ENCODE data around the gene SUMF2. TPM values are rescaled to one million over a fixed set of nuclear protein-coding genes. Genes with fewer than 3 reads are reported as not detected.

Gene SUMF2
- total and polyA plus RNA-seq, 2 of the 13 experiments (the other 11 are each of a cell fraction or from before 2014, with no cell fraction given), result 48.9 to 54.4 TPM

DNA sequence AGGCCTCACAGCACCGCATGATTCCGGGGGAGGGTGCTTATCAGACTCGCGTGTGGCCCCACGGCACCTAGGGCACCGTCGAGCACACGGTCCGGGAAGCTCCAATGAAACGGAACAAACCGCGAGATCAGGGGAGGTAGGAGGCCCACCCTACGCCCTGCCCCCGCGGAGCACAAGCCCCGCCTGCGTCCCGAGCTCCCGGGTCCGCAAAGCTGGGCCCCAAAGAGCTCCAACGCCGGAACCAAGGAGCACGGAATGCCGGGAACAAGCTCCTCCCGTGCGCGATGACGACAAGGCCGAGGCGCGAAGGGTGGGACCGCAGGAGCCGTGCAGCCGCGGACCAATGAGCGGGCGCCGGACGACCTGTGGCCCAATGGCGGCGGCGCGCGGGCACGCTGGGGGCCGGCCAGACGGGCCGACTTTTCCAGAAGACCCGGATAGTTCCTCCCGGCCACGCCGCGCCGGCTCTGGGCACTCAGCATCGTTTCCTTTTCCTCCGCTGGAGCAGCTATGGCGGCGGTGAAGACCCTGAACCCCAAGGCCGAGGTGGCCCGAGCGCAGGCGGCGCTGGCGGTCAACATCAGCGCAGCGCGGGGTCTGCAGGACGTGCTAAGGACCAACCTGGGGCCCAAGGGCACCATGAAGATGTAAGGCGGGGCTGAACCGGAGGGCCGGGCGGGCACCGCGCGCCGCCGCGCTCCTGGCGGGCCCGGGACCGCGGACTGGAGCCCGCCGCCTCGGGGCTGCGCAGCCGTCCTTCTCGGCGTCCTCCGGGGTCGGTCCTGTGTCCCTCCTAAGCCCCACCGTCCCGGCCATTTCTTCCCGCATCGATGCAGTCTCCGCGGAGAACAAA is 12.5 kb upstream of the SUMF2 start, which contains the start of the genes CCT6A and PSPH (continued):
- TF ChIP-seq, protein P1, sequence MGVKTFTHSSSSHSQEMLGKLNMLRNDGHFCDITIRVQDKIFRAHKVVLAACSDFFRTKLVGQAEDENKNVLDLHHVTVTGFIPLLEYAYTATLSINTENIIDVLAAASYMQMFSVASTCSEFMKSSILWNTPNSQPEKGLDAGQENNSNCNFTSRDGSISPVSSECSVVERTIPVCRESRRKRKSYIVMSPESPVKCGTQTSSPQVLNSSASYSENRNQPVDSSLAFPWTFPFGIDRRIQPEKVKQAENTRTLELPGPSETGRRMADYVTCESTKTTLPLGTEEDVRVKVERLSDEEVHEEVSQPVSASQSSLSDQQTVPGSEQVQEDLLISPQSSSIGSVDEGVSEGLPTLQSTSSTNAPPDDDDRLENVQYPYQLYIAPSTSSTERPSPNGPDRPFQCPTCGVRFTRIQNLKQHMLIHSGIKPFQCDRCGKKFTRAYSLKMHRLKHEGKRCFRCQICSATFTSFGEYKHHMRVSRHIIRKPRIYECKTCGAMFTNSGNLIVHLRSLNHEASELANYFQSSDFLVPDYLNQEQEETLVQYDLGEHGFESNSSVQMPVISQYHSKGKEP (CRISPR knock-in tag; IDR thresholded peaks at IDR 0.05), result 0 out of 2 replicates have a peak, but pooled peaks have one; percentile 40
- TF ChIP-seq ZNF614 (CRISPR knock-in tag; IDR thresholded peaks at IDR 0.05; ENCODE audit: borderline replicate concordance), result peak; percentile 82; the same call in 1 of the 2 replicates
- TF ChIP-seq ZNF263 (CRISPR knock-in tag; IDR thresholded peaks at IDR 0.05), result 0 out of 2 replicates have a peak, but pooled peaks have one; percentile 46
- TF ChIP-seq ZNF589 (CRISPR knock-in tag; conservative IDR thresholded peaks at IDR 0.05), result peak; percentile 81; the same call in 1 of the 2 replicates
- TF ChIP-seq RORA (CRISPR knock-in tag; IDR thresholded peaks at IDR 0.05), result no peak
- peak; percentile 16; the same call in 1 of the 2 replicates for TF ChIP-seq ZFP1 (CRISPR knock-in tag; IDR thresholded peaks at IDR 0.05)
- TF ChIP-seq SALL1 (CRISPR knock-in tag; IDR thresholded peaks at IDR 0.05), result peak; percentile 92
- TF ChIP-seq, protein P2, sequence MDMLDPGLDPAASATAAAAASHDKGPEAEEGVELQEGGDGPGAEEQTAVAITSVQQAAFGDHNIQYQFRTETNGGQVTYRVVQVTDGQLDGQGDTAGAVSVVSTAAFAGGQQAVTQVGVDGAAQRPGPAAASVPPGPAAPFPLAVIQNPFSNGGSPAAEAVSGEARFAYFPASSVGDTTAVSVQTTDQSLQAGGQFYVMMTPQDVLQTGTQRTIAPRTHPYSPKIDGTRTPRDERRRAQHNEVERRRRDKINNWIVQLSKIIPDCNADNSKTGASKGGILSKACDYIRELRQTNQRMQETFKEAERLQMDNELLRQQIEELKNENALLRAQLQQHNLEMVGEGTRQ (IDR thresholded peaks at IDR 0.05; ENCODE audit: low read depth, low read length), result no peak
- TF ChIP-seq, protein P2 (CRISPR knock-in tag; IDR thresholded peaks at IDR 0.05; ENCODE audit: borderline replicate concordance), result no peak; the same call in 1 of the 2 replicates
- TF ChIP-seq, protein P3, sequence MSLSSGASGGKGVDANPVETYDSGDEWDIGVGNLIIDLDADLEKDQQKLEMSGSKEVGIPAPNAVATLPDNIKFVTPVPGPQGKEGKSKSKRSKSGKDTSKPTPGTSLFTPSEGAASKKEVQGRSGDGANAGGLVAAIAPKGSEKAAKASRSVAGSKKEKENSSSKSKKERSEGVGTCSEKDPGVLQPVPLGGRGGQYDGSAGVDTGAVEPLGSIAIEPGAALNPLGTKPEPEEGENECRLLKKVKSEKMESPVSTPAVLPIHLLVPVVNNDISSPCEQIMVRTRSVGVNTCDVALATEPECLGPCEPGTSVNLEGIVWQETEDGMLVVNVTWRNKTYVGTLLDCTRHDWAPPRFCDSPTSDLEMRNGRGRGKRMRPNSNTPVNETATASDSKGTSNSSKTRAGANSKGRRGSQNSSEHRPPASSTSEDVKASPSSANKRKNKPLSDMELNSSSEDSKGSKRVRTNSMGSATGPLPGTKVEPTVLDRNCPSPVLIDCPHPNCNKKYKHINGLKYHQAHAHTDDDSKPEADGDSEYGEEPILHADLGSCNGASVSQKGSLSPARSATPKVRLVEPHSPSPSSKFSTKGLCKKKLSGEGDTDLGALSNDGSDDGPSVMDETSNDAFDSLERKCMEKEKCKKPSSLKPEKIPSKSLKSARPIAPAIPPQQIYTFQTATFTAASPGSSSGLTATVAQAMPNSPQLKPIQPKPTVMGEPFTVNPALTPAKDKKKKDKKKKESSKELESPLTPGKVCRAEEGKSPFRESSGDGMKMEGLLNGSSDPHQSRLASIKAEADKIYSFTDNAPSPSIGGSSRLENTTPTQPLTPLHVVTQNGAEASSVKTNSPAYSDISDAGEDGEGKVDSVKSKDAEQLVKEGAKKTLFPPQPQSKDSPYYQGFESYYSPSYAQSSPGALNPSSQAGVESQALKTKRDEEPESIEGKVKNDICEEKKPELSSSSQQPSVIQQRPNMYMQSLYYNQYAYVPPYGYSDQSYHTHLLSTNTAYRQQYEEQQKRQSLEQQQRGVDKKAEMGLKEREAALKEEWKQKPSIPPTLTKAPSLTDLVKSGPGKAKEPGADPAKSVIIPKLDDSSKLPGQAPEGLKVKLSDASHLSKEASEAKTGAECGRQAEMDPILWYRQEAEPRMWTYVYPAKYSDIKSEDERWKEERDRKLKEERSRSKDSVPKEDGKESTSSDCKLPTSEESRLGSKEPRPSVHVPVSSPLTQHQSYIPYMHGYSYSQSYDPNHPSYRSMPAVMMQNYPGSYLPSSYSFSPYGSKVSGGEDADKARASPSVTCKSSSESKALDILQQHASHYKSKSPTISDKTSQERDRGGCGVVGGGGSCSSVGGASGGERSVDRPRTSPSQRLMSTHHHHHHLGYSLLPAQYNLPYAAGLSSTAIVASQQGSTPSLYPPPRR (CRISPR knock-in tag; IDR thresholded peaks at IDR 0.05; ENCODE audit: borderline replicate concordance), result peak; percentile 50; the same call in 1 of the 2 replicates
- TF ChIP-seq ZNF772 (CRISPR knock-in tag; IDR thresholded peaks at IDR 0.05), result peak; percentile 58; the same call in 1 of the 2 replicates
- peak; percentile 92; the same call in 1 of the 2 replicates for TF ChIP-seq GLI4 (CRISPR knock-in tag; IDR thresholded peaks at IDR 0.05; ENCODE audit: borderline replicate concordance)
- TF ChIP-seq, protein P4, sequence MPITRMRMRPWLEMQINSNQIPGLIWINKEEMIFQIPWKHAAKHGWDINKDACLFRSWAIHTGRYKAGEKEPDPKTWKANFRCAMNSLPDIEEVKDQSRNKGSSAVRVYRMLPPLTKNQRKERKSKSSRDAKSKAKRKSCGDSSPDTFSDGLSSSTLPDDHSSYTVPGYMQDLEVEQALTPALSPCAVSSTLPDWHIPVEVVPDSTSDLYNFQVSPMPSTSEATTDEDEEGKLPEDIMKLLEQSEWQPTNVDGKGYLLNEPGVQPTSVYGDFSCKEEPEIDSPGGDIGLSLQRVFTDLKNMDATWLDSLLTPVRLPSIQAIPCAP (CRISPR knock-in tag; IDR thresholded peaks at IDR 0.05; ENCODE audit: low read depth), result no peak
- no peak for TF ChIP-seq ZNF672 (CRISPR knock-in tag; IDR thresholded peaks at IDR 0.05)
- TF ChIP-seq, protein P5, sequence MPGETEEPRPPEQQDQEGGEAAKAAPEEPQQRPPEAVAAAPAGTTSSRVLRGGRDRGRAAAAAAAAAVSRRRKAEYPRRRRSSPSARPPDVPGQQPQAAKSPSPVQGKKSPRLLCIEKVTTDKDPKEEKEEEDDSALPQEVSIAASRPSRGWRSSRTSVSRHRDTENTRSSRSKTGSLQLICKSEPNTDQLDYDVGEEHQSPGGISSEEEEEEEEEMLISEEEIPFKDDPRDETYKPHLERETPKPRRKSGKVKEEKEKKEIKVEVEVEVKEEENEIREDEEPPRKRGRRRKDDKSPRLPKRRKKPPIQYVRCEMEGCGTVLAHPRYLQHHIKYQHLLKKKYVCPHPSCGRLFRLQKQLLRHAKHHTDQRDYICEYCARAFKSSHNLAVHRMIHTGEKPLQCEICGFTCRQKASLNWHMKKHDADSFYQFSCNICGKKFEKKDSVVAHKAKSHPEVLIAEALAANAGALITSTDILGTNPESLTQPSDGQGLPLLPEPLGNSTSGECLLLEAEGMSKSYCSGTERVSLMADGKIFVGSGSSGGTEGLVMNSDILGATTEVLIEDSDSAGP (CRISPR knock-in tag; IDR thresholded peaks at IDR 0.05; ENCODE audit: borderline replicate concordance), result peak; percentile 82
- TF ChIP-seq ZNF788 (CRISPR knock-in tag; IDR thresholded peaks at IDR 0.05; ENCODE audit: borderline replicate concordance), result peak; percentile 83; the same call in 1 of the 2 replicates
- no peak for TF ChIP-seq TOE1 (CRISPR knock-in tag; IDR thresholded peaks at IDR 0.05)

Data from HepG2 (cell line).